Measurements from ENCODE around the gene ZNF112. TPM values are rescaled to one million over a fixed set of nuclear protein-coding genes. Genes with fewer than 3 reads are reported as not detected.

The ZNF112 gene
- total and polyA plus RNA-seq, 11 donors = 1.7 to 9.0 (median 3.8) TPM

DNA sequence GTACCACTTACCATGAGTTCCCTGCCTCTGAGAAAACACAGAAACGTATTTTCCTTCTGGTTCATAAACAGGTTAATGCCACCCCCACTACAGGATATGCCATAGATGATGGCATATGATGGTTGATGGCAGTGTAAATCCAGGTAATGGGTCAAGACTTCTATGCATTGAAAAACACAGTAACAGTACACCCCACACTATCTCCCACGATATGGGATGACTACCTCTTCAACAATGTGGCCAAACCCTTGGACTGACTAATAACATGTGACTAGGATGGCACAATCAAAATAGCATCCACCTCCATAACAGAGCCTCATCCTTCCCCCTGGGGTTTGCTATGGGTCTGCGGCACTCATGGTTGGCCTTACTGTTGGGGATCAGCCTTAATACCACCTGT lies 73.6 kb downstream of the ZNF112 start:
- H3K27me3 ChIP-seq = no peaks in the 10 kb centered on the region
- H3K4me1 ChIP-seq = no peaks in the 10 kb centered on the region
- no peak overlapping the region for H3K4me3 ChIP-seq
- intact Hi-C loops (cut with DNase I) = loop anchor here in 1 of 10 donors (10.0 kb wide), 1 partner anchor 48 kb away; no protein-coding TSS in a partner anchor
- ATAC-seq (no peak), DNase-seq (no peak)
- no peak overlapping the region for H3K27ac ChIP-seq
- H3K36me3 ChIP-seq = peaks cover under 1 to 26% (median 9%) of the 10 kb centered on the region in 9 donors
- WGBS, 4 donors = 83 to 96% (median 94%) methylated on average over 3 of the region's 3 CpGs
- peaks cover 0 to 97% (median 27%) of the 10 kb centered on the region in 12 donors for H3K9me3 ChIP-seq
- TF ChIP-seq, protein P1, sequence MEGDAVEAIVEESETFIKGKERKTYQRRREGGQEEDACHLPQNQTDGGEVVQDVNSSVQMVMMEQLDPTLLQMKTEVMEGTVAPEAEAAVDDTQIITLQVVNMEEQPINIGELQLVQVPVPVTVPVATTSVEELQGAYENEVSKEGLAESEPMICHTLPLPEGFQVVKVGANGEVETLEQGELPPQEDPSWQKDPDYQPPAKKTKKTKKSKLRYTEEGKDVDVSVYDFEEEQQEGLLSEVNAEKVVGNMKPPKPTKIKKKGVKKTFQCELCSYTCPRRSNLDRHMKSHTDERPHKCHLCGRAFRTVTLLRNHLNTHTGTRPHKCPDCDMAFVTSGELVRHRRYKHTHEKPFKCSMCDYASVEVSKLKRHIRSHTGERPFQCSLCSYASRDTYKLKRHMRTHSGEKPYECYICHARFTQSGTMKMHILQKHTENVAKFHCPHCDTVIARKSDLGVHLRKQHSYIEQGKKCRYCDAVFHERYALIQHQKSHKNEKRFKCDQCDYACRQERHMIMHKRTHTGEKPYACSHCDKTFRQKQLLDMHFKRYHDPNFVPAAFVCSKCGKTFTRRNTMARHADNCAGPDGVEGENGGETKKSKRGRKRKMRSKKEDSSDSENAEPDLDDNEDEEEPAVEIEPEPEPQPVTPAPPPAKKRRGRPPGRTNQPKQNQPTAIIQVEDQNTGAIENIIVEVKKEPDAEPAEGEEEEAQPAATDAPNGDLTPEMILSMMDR (IDR thresholded peaks at IDR 0.05) = no peak
- no peak for TF ChIP-seq POLR2A (IDR thresholded peaks at IDR 0.05)

DNA sequence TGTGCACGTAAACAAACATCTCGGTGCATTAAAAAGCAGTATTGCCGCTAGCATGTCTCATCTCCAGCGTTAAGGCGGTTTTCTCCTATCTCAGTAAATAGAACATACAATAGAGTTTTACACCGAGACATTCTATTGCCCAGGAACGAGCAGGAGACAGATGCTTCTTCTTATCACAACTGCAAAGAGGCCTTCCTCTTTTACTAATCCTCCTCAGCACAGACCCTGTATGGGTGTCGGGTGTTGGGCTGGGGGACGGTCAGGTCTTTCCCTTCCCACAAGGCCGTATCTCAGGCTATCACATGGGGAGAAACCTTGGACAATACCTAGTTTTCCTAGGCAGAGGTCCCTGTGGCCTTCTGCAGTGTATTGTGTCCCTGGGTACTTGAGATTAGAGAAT lies 75.6 kb downstream of the ZNF112 start:
- no peak for DNase-seq
- intact Hi-C loops (cut with DNase I) = loop anchor here in 1 of 10 donors (10.0 kb wide), 1 partner anchor 46 kb away; no protein-coding TSS in a partner anchor
- WGBS, 4 donors = 93 to 97% (median 94%) methylated on average over 10 of the region's 10 CpGs
- H3K36me3 ChIP-seq = peaks cover 0 to 11% (median 0%) of the 10 kb centered on the region in 9 donors
- no peak for ATAC-seq
- H3K4me1 ChIP-seq = no peaks in the 10 kb centered on the region
- no peak overlapping the region for H3K27ac ChIP-seq
- no peak for TF ChIP-seq POLR2A (IDR thresholded peaks at IDR 0.05)
- TF ChIP-seq, protein P1 (IDR thresholded peaks at IDR 0.05) = no peak
- peaks cover 0 to 97% (median 30%) of the 10 kb centered on the region in 12 donors for H3K9me3 ChIP-seq
- no peaks in the 10 kb centered on the region for H3K27me3 ChIP-seq
- no peak overlapping the region for H3K4me3 ChIP-seq

DNA sequence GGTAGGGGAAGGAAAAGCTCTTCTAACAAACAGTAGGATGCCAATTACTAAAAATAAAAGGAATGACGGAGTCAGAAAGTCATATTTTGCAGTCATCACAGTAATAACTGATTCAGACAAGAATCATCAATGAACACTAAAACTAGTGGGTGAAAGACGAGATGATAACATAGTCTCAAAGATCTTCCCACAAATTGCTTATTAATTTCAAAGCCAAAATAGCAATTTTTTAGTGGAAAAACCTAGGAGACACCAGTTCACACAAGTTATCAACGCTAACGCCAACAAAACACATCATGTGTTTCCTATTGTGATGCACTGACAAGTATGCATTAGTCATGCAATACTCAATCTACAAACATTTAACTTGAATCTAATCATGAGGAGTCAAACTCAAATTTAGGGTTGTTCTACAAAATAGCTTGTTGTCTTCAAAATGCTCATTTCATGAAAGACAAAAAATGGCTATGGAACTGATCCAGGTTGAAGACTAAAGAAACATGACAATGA lies 78.2 kb downstream of the ZNF112 start:
- Histone ChIP-seq H3K27me3 (no peaks in the 10 kb centered on the region), H3K4me3 (no peak overlapping the region), H3K4me1 (no peaks in the 10 kb centered on the region), H3K9me3 (peaks cover 0 to 97% (median 35%) of the 10 kb centered on the region in 12 donors), H3K36me3 (peaks cover 0 to 28% (median 8%) of the 10 kb centered on the region in 9 donors), H3K27ac (no peak overlapping the region)
- intact Hi-C loops (cut with DNase I) = no loop called here
- ATAC-seq (no peak), DNase-seq (no peak)
- TF ChIP-seq, protein P1 (IDR thresholded peaks at IDR 0.05) = no peak
- no peak for TF ChIP-seq POLR2A (IDR thresholded peaks at IDR 0.05)
- WGBS, 4 donors = 89 to 96% (median 92%) methylated on average over 4 of the region's 4 CpGs

DNA sequence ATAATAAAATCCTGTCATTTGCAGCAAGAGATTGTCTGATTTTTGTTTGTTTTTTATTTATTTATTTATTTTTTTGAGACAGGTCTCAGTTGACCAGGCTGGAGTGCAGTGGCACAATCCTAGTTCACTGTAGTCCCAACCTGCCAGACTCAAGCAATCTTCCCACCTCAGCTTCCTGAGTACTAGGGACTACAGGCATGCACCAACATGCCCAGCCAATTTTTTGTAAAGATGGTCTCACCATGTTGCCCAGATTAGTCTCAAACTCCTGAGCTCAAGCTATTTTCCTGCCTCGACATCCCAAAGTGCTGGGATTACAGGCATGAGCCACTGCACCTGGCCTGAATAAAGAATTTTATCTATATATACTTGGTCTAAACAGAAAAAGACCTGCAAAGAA lies 79.1 kb downstream of the ZNF112 start:
- ATAC-seq (no peak), DNase-seq (no peak)
- peaks cover 0 to 97% (median 34%) of the 10 kb centered on the region in 12 donors for H3K9me3 ChIP-seq
- no peak overlapping the region for H3K4me3 ChIP-seq
- peaks cover 0 to 37% (median 8%) of the 10 kb centered on the region in 9 donors for H3K36me3 ChIP-seq
- 99 to 100% (median 100%) methylated on average over 1 of the region's 1 CpG for WGBS, 4 donors
- H3K4me1 ChIP-seq = no peaks in the 10 kb centered on the region
- no peaks in the 10 kb centered on the region for H3K27me3 ChIP-seq
- no peak for TF ChIP-seq POLR2A (IDR thresholded peaks at IDR 0.05)
- TF ChIP-seq, protein P1 (IDR thresholded peaks at IDR 0.05) = no peak
- no peak overlapping the region for H3K27ac ChIP-seq
- intact Hi-C loops (cut with DNase I) = no loop called here

Other genes with a start within 250 kb of the ZNF112 start
- gene ZNF225, start 243.3 kb downstream of the ZNF112 start, total RNA-seq = 1 to 10 TPM; 1.3 to 6.2 (median 3.7) TPM
- gene ZNF225, start 243.3 kb downstream of the ZNF112 start, polyA plus RNA-seq = 1 to 10 TPM; 1.4 to 2.1 TPM
- gene ZNF234, start 215.1 kb downstream of the ZNF112 start, total RNA-seq = 10 to 100 TPM in 3 of 9 donors, 1 to 10 TPM in 6; 4.6 to 12.8 (median 9.4) TPM
- 1 to 10 TPM; 4.5 to 4.7 TPM for gene ZNF234, start 215.1 kb downstream of the ZNF112 start, polyA plus RNA-seq
- gene ZNF226, start 191.6 kb downstream of the ZNF112 start, total RNA-seq = 10 to 100 TPM; 12.2 to 29.2 (median 21.1) TPM
- gene ZNF226, start 191.6 kb downstream of the ZNF112 start, polyA plus RNA-seq = 10 to 100 TPM; 18.9 to 20.1 TPM
- gene ZNF227, start 144.1 kb downstream of the ZNF112 start, total RNA-seq = 10 to 100 TPM in 6 of 9 donors, 1 to 10 TPM in 3; 4.7 to 20.5 (median 11.0) TPM
- gene ZNF227, start 144.1 kb downstream of the ZNF112 start, polyA plus RNA-seq = 1 to 10 TPM; 4.4 to 5.9 TPM
- 1 to 10 TPM; 3.6 to 9.6 (median 5.2) TPM for gene ZNF233, start 96.8 kb downstream of the ZNF112 start, total RNA-seq
- gene ZNF233, start 96.8 kb downstream of the ZNF112 start, polyA plus RNA-seq = 1 to 10 TPM; 1.5 to 3.8 TPM
- gene ZNF235, start 51.7 kb downstream of the ZNF112 start, total RNA-seq = 1 to 10 TPM; 1.9 to 6.3 (median 4.1) TPM
- 1 to 10 TPM; 1.7 to 3.3 TPM for gene ZNF235, start 51.7 kb downstream of the ZNF112 start, polyA plus RNA-seq
- gene ZNF285, start 44.9 kb upstream of the ZNF112 start, total RNA-seq = 1 to 10 TPM; 2.0 to 6.7 (median 3.8) TPM
- 1 to 10 TPM; 2.3 to 3.4 TPM for gene ZNF285, start 44.9 kb upstream of the ZNF112 start, polyA plus RNA-seq
- 10 to 100 TPM in 1 of 9 donors, 1 to 10 TPM in 8; 5.6 to 11.1 (median 6.7) TPM for gene ZNF229, start 91.8 kb upstream of the ZNF112 start, total RNA-seq
- gene ZNF229, start 91.8 kb upstream of the ZNF112 start, polyA plus RNA-seq = 1 to 10 TPM; 2.5 to 6.1 TPM
- gene ZNF180, start 143.8 kb upstream of the ZNF112 start, total RNA-seq = 10 to 100 TPM in 1 of 9 donors, 1 to 10 TPM in 8; 3.5 to 14.2 (median 4.5) TPM
- gene ZNF180, start 143.8 kb upstream of the ZNF112 start, polyA plus RNA-seq = 1 to 10 TPM; 2.0 to 5.0 TPM
- not detected for gene CEACAM20, start 173.0 kb upstream of the ZNF112 start, total RNA-seq
- gene CEACAM20, start 173.0 kb upstream of the ZNF112 start, polyA plus RNA-seq = not detected